GM23248 (cell line): ENCODE measurements around the gene SRRM4. TPM values are rescaled to one million over a fixed set of nuclear protein-coding genes. Genes with fewer than 3 reads are reported as not detected.

Experiments used
- DNase-seq: peaks from one replicate; pipeline ENCODE4 v3.0.0-alpha.2; 2015
- H2AFZ ChIP-seq: fragments of 200-600 bp; sonication (generic); 2 replicates; pipeline ENCODE4 v1.6.1; 2016; ENCODE audit warnings: antibody characterized with exemption
- H3F3A ChIP-seq: fragments of 200-600 bp; sonication (generic); 2 replicates; pipeline ENCODE4 v1.6.1; 2016; ENCODE audit warnings: mild to moderate bottlenecking, antibody characterized with exemption, mixed run types; ENCODE audit not compliant: insufficient read depth
- H3K27ac ChIP-seq: fragments of 200-600 bp; sonication (generic); 2 replicates; pipeline ENCODE4 v1.5.1; 2016; ENCODE audit warnings: mild to moderate bottlenecking
- H3K27me3 ChIP-seq: fragments of 200-600 bp; sonication (generic); replicated peaks from 2 replicates; pipeline ENCODE4 v1.6.1; 2016; ENCODE audit warnings: mild to moderate bottlenecking; ENCODE audit not compliant: insufficient read depth
- H3K36me3 ChIP-seq: fragments of 200-600 bp; sonication (generic); 2 replicates; pipeline ENCODE4 v1.6.1; 2016; ENCODE audit warnings: low read depth, mild to moderate bottlenecking
- H3K4me1 ChIP-seq: fragments of 200-600 bp; sonication (generic); 2 replicates; pipeline ENCODE4 v1.6.1; 2016; ENCODE audit warnings: mild to moderate bottlenecking; ENCODE audit not compliant: insufficient read depth
- H3K4me2 ChIP-seq: fragments of 200-600 bp; sonication (generic); one replicate; pipeline ENCODE4 v1.6.1; 2016; ENCODE audit warnings: mild to moderate bottlenecking; ENCODE audit not compliant: unreplicated experiment
- H3K4me3 ChIP-seq: fragments of 200-600 bp; sonication (generic); 2 replicates; pipeline ENCODE4 v1.5.1; 2016; ENCODE audit warnings: mild to moderate bottlenecking
- H3K79me2 ChIP-seq: fragments of 200-600 bp; sonication (generic); 2 replicates; pipeline ENCODE4 v1.6.1; 2016; ENCODE audit warnings: mild to moderate bottlenecking; ENCODE audit not compliant: insufficient read depth
- H3K9ac ChIP-seq: fragments of 200-600 bp; sonication (generic); 2 replicates; pipeline ENCODE4 v1.6.1; 2016; ENCODE audit warnings: mild to moderate bottlenecking
- H3K9me2 ChIP-seq: fragments of 200-600 bp; sonication (generic); 2 replicates; pipeline ENCODE4 v1.6.1; 2016; ENCODE audit warnings: mixed run types, mild to moderate bottlenecking, moderate library complexity; ENCODE audit not compliant: insufficient read depth
- H3K9me3 ChIP-seq: fragments of 200-600 bp; sonication (generic); one replicate; pipeline ENCODE4 v1.6.1; 2017; ENCODE audit warnings: low read depth
- H4K20me1 ChIP-seq: fragments of 200-600 bp; sonication (generic); 2 replicates; pipeline ENCODE4 v1.6.0; 2016; ENCODE audit not compliant: insufficient read depth
- EZH2 ChIP-seq: fragments of 200-600 bp; sonication (generic); IDR thresholded peaks from 2 replicates; pipeline ENCODE4 v1.6.1; 2018; ENCODE audit warnings: antibody characterized with exemption, mild to moderate bottlenecking; ENCODE audit not compliant: insufficient read depth, poor library complexity, severe bottlenecking
- EZH2phosphoT487 ChIP-seq: fragments of 200-600 bp; sonication (generic); IDR thresholded peaks from 2 replicates; pipeline ENCODE4 v1.6.1; 2018; ENCODE audit warnings: antibody characterized with exemption, moderate library complexity, mild to moderate bottlenecking, low read depth; ENCODE audit not compliant: insufficient read depth
- WGBS, 2 experiments: methylation state at CpG; one replicate each; pipeline ENCODE4 v1.1.6; 2015 to 2017; ENCODE audit warnings: low lambda C conversion rate in 2 of 2, low coverage in 1 of 2; ENCODE audit errors: missing lambda C conversion rate in 2 of 2; 5-methylcytosine and 5-hydroxymethylcytosine counted together
- in situ Hi-C: fragments of 300-500 bp; cut with MboI; formaldehyde crosslinking; loops from 2 replicates; pipeline ENCODE4 v1.15.0; 2020
- polyA plus RNA-seq: library from polyadenylated mRNA; unstranded; fragments of >200 nt; fragmentation: Nextera tagmentation; extraction: Ambion mirVana; gene quantifications from 2 replicates; pipeline ENCODE4 v1.2.1, GENCODE V29; 2016
- total RNA-seq: library from RNA; depleted of rRNA; stranded (reverse); fragments of >200 nt; shearing (Covaris generic); gene quantifications from 2 replicates; pipeline ENCODE4 v1.2.3, GENCODE V29; 2014

SRRM4 gene
- total and polyA plus RNA-seq, 2 experiments from 2014 or later, result not detected

- Histone ChIP-seq H3K9ac (no peak overlapping the region), H3F3A (no peaks in the 10 kb centered on the region), H3K79me2 (no peaks in the 10 kb centered on the region), H3K27ac (no peak overlapping the region), H3K4me1 (no peaks in the 10 kb centered on the region), H3K9me3 (no peaks in the 10 kb centered on the region), H3K27me3 (no peaks in the 10 kb centered on the region), H3K4me2 (no peak overlapping the region), H3K36me3 (no peaks in the 10 kb centered on the region), H3K4me3 (no peak overlapping the region), H3K9me2 (no peaks in the 10 kb centered on the region), H4K20me1 (no peaks in the 10 kb centered on the region), H2AFZ (no peak overlapping the region)
- no peak for DNase-seq
- in situ Hi-C loops, result no loop called here
- TF ChIP-seq EZH2, result no peak
- no peak for TF ChIP-seq EZH2phosphoT487
- 0% methylated on average over 4 of the region's 4 CpGs for WGBS, 2 experiments
These were observed 101.2 kb downstream of the SRRM4 start for GRCh38 chr12:119082496-119082895.

- Histone ChIP-seq H3F3A (no peaks in the 10 kb centered on the region), H2AFZ (no peak overlapping the region), H3K4me3 (no peak overlapping the region), H3K4me1 (no peaks in the 10 kb centered on the region), H3K4me2 (no peak overlapping the region), H3K36me3 (no peaks in the 10 kb centered on the region), H3K9me3 (no peaks in the 10 kb centered on the region), H3K27ac (no peak overlapping the region), H4K20me1 (no peaks in the 10 kb centered on the region), H3K9me2 (no peaks in the 10 kb centered on the region), H3K27me3 (no peaks in the 10 kb centered on the region), H3K9ac (no peak overlapping the region), H3K79me2 (no peaks in the 10 kb centered on the region)
- TF ChIP-seq EZH2phosphoT487 (no peak), EZH2 (no peak)
- WGBS, 2 experiments, result 28 to 33% methylated on average over 10 of the region's 10 CpGs
- in situ Hi-C loops, result no loop called here
- DNase-seq, result no peak
These were observed 107.5 kb downstream of the SRRM4 start for GRCh38 chr12:119088685-119089379.

- 10 to 17% methylated on average over 1 of the region's 1 CpG for WGBS, 2 experiments
These were observed 108.2 kb downstream of the SRRM4 start for GRCh38 chr12:119089380-119090013.

GRCh38 chr12:119090276-119090675, 108.9 kb downstream of the SRRM4 start:
- in situ Hi-C loops, result no loop called here

More at GRCh38 chr12:119089380-119090013, 108.2 kb downstream of the SRRM4 start:
- Histone ChIP-seq H3K4me1 (no peaks in the 10 kb centered on the region), H3K9ac (no peak overlapping the region), H3K9me3 (no peaks in the 10 kb centered on the region), H3K9me2 (no peaks in the 10 kb centered on the region), H3K79me2 (no peaks in the 10 kb centered on the region), H3K36me3 (no peaks in the 10 kb centered on the region), H3K4me2 (no peak overlapping the region), H4K20me1 (no peaks in the 10 kb centered on the region), H2AFZ (no peak overlapping the region), H3K27ac (no peak overlapping the region), H3K4me3 (no peak overlapping the region), H3K27me3 (no peaks in the 10 kb centered on the region), H3F3A (no peaks in the 10 kb centered on the region)
- in situ Hi-C loops, result no loop called here
- TF ChIP-seq EZH2phosphoT487 (no peak), EZH2 (no peak)
- no peak for DNase-seq

More at GRCh38 chr12:119090276-119090675, 108.9 kb downstream of the SRRM4 start:
- 17 to 33% methylated on average over 1 of the region's 1 CpG for WGBS, 2 experiments
- DNase-seq, result no peak
- TF ChIP-seq EZH2phosphoT487 (no peak), EZH2 (no peak)
- Histone ChIP-seq H3K79me2 (no peaks in the 10 kb centered on the region), H4K20me1 (no peaks in the 10 kb centered on the region), H3F3A (no peaks in the 10 kb centered on the region), H3K9me3 (no peaks in the 10 kb centered on the region), H3K27me3 (no peaks in the 10 kb centered on the region), H3K27ac (no peak overlapping the region), H2AFZ (no peak overlapping the region), H3K9me2 (no peaks in the 10 kb centered on the region), H3K4me1 (no peaks in the 10 kb centered on the region), H3K9ac (no peak overlapping the region), H3K4me2 (no peak overlapping the region), H3K36me3 (no peaks in the 10 kb centered on the region), H3K4me3 (no peak overlapping the region)
